Activated naive CD8-positive, alpha-beta T cell treated with anti-CD3 and anti-CD28 coated beads for 36 hours (primary cell): Measurements from ENCODE around the gene RABL6. TPM values are rescaled to one million over a fixed set of nuclear protein-coding genes. Genes with fewer than 3 reads are reported as not detected.
A peak's percentile ranks its signal among the peaks of the same experiment; 100 is the strongest.
"Not testable (repeated sequence)": the region's sequence is repeated elsewhere in the genome, so short reads cannot be mapped to it uniquely, and the experiment has no call there.

Experiments used
- DNase-seq: peaks from one replicate; pipeline ENCODE4 v3.0.0; 2021
- H3K27ac Mint-ChIP-seq: one replicate; pipeline ENCODE4 v1.8.0; 2022; ENCODE audit warnings: mild to moderate bottlenecking, moderate library complexity, mixed read lengths
- H3K27me3 Mint-ChIP-seq: one replicate; pipeline ENCODE4 v1.8.0; 2022; ENCODE audit warnings: mild to moderate bottlenecking, mixed read lengths
- H3K36me3 Mint-ChIP-seq: one replicate; pipeline ENCODE4 v1.8.0; 2021; ENCODE audit warnings: mild to moderate bottlenecking, mixed read lengths
- H3K4me1 Mint-ChIP-seq: one replicate; pipeline ENCODE4 v1.8.0; 2021; ENCODE audit warnings: mixed read lengths
- H3K4me3 Mint-ChIP-seq: one replicate; pipeline ENCODE4 v1.8.0; 2022; ENCODE audit warnings: mild to moderate bottlenecking, moderate library complexity, mixed read lengths
- H3K9me3 Mint-ChIP-seq: one replicate; pipeline ENCODE4 v1.8.0; 2022; ENCODE audit warnings: mixed read lengths
- total RNA-seq, 2 experiments: library from RNA; stranded (reverse); gene quantifications; one replicate each; pipeline ENCODE4 v1.2.3, GENCODE V29; 2021

RABL6 gene
- total RNA-seq, 2 experiments from 2014 or later = 87.0 to 88.3 TPM

DNA sequence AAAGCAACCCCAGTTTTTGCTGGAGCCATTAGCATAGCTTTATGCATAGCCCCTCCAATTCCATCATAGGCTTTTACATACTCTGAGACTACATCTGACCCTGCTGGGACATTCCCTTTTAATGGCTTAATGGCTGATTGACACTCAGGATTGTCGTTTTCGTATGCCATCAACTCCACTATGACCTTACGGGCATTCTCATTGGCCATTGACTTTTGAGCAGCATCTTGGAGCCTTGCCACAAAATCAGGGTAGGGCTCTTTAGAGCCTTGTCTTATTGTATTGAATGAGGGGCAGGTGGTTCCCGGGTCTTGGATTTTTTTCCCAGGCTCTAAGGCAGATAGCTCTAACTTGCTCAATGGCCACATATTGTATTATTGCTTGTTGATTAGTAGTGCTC, 20.8 kb upstream of the RABL6 start:
- H3K4me1 Mint-ChIP-seq = peaks cover 20% of the 10 kb centered on the region
- H3K4me3 Mint-ChIP-seq, DNase-seq, H3K27ac Mint-ChIP-seq, H3K36me3 Mint-ChIP-seq, H3K27me3 Mint-ChIP-seq, H3K9me3 Mint-ChIP-seq: not testable (repeated sequence)

DNA sequence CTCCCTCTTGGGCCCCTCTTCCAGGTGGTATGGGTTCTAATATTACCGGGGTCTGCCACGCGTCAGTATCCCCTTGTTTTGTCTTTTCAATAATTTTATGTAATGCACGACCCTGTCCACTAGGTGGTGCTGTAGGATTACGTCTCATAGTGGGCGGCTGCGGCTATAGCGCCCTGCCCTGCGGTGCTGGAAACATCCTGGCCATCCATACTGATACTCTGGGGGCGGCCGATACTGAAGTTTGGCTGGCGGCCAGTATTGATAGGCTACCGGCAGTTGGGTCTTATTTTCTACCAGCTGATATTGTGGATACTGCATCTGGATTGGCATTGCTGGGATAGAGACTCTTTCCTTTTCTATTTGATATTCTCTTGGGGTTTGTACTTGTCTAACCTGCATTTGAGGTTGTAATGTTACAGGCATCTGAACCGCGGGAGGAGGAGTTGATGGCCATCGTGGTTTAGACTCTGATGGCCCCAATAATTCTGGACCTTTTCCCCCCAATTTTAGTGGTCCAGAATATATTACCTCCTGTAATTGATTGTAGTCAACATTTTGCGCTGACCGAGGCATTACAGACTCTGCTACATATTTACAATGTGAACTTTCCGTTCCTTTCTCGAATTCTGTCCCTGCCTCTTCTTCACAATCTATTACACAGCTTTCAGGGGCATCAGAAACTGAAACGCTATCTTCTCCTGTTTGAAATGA, 19.9 kb upstream of the RABL6 start:
- Mint-ChIP-seq H3K27ac (no peak overlapping the region), H3K27me3 (peaks cover 6% of the 10 kb centered on the region), H3K9me3 (no peaks in the 10 kb centered on the region), H3K4me1 (peaks cover 24% of the 10 kb centered on the region), H3K36me3 (no peaks in the 10 kb centered on the region), H3K4me3 (no peak overlapping the region)
- peak; percentile 79 for DNase-seq

DNA sequence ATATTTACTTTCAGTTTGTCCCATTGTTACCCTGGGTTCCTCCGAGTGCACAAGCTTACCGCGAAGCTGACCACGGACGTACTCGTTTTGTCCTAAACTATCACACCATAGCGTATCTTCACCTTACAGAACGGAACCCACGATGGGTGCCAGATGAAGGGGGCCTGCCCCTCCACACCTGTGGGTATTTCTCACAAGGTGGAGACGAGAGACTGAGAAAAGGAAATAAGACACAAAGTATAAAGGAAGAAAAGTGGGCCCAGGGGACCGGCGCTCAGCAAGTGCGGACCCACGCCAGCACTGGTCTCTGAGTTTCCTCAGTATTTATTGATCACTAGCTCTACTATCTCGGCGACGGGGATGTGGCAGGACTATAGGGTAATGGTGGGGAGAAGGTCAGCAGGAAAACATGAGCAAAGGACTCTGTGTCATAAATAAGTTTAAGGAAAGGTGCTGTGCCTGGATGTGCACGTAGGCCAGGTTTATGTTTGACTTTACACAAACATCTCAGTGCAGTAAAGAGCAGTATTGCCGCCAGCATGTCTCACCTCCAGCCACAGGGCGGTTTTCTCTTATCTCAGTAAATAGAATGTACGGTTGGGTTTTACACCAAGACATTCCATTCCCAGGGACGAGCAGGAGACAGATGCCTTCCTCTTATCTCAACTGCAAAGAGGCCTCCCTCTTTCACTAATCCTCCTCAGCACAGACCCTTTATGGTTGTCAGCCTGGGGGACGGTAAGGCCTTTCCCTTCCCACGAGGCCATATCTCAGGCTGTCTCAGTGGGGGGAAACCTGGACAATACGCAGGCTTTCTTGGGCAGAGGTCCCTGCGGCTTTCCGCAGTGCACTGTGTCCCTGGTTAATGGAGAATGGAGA, 18.9 kb upstream of the RABL6 start:
- H3K4me1 Mint-ChIP-seq = peaks cover 26% of the 10 kb centered on the region
- not testable (repeated sequence) for H3K9me3 Mint-ChIP-seq, DNase-seq, H3K36me3 Mint-ChIP-seq, H3K27ac Mint-ChIP-seq, H3K27me3 Mint-ChIP-seq, H3K4me3 Mint-ChIP-seq

DNA sequence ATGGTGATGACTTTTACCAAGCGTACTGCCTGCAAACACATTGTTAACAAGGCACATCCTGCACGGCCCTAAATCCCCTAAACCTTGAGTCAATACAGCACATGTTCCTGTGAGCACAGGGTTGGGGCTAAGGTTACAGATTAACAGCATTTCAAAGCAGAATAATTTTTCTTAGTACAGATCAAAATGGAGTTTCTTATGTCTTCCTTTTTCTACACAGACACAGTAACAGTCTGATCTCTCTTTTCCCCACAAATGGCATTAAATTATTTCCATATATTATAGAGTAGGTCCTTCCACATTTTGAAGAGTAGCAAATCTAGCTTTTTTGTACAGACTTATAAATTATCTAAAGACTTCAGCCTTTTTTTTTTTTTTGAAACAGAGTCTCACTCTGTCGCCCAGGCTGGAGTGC, 18.2 kb upstream of the RABL6 start:
- peaks cover 6% of the 10 kb centered on the region for H3K27me3 Mint-ChIP-seq
- no peak overlapping the region for H3K4me3 Mint-ChIP-seq
- no peaks in the 10 kb centered on the region for H3K9me3 Mint-ChIP-seq
- H3K36me3 Mint-ChIP-seq = no peaks in the 10 kb centered on the region
- peaks cover 25% of the 10 kb centered on the region for H3K4me1 Mint-ChIP-seq
- DNase-seq = no peak
- H3K27ac Mint-ChIP-seq = no peak overlapping the region

DNA sequence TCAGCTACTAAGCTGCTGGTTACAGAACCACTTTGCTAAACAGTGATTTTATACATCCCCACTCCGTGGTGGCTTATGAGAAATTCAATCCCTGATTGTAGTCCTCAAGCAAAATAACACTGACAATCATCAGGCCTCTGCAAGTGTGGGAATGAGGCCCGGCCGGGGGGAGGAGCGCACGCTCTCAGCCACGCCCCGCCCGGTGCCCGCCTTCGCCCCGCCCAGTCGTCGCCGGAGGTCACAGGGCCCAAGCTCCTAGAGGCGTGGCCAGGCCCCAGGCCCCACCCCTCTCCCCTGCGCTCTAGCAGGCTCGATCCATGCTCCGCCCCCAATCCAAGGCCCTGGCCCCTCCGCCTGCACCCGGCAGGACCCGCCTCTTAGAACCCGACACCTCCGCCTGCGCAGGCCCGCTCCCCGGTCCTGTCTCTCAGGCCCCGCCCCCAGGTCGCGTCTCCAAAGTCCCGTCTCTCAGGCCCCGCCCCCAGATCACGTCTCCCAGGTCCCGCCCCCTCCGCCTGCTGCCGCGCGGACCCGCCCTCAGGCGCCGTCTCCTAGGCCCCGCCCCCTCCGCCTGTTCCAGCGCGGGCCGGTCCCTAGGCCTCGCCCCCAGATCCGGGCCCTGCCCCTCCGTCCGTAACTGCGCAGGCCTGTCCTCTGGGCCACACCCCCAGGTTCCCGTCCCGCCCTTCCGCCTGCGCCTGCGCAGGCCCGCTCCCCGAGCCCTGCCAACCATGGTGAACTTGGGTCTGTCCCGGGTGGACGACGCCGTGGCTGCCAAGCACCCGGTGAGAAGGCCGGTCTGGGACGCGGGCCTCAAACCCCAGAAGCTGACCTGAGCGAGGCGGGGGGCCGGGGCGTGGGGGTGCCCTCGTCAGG, 16.9 kb upstream of the RABL6 start, which contains the start of gene TMEM141:
TSS of gene TMEM141 (plus strand) at position 705 of the 876 bp plus-strand sequence. CDS start at position 732, 27 bp downstream.
- no peaks in the 10 kb centered on the region for H3K36me3 Mint-ChIP-seq
- no peaks in the 10 kb centered on the region for H3K27me3 Mint-ChIP-seq
- H3K27ac Mint-ChIP-seq = peak within 1 kb of the TSS; percentile 85
- peaks cover 27% of the 10 kb centered on the region for H3K4me1 Mint-ChIP-seq
- peak within 1 kb of the TSS; percentile 83 for H3K4me3 Mint-ChIP-seq
- DNase-seq = peak; percentile 100
- H3K9me3 Mint-ChIP-seq = no peaks in the 10 kb centered on the region

DNA sequence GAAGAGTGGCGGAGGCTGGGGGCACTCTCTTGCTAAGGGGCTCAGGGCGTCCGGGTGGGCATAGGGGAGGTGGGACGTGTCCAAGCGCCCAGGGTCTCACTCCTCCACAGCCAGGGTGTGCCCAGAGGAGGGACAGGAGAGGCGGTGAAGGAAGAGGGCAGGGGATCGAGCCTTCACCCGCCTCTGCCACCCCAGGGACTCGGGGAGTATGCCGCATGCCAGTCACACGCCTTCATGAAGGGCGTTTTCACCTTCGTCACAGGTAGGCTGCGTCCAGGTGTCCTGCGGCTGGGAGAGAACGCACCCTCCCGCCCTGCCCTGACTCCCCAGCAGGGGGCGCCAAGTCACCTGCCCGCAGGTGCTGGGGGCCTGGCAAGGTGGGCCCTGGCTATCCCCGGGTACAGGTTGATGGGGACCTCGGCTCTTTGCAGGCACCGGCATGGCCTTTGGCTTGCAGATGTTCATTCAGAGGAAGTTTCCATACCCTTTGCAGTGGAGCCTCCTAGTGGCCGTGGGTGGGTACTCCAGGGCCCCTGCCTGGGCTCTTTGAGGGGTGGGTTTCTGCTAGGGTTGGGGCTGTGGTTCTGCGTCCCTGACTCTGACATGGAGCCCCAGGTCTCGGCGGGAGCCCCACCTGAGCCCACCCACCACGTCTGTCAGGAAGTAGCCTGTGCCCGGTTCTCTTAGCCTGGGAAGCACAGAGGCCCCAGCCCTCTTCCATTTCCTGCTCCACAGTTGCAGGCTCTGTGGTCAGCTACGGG, 16.1 kb upstream of the RABL6 start:
- peak overlapping the region; percentile 83 for H3K4me3 Mint-ChIP-seq
- no peaks in the 10 kb centered on the region for H3K36me3 Mint-ChIP-seq
- H3K4me1 Mint-ChIP-seq = peaks cover 35% of the 10 kb centered on the region
- DNase-seq = peak; percentile 67
- H3K27ac Mint-ChIP-seq = peak overlapping the region; percentile 85
- H3K27me3 Mint-ChIP-seq = no peaks in the 10 kb centered on the region
- H3K9me3 Mint-ChIP-seq = no peaks in the 10 kb centered on the region

DNA sequence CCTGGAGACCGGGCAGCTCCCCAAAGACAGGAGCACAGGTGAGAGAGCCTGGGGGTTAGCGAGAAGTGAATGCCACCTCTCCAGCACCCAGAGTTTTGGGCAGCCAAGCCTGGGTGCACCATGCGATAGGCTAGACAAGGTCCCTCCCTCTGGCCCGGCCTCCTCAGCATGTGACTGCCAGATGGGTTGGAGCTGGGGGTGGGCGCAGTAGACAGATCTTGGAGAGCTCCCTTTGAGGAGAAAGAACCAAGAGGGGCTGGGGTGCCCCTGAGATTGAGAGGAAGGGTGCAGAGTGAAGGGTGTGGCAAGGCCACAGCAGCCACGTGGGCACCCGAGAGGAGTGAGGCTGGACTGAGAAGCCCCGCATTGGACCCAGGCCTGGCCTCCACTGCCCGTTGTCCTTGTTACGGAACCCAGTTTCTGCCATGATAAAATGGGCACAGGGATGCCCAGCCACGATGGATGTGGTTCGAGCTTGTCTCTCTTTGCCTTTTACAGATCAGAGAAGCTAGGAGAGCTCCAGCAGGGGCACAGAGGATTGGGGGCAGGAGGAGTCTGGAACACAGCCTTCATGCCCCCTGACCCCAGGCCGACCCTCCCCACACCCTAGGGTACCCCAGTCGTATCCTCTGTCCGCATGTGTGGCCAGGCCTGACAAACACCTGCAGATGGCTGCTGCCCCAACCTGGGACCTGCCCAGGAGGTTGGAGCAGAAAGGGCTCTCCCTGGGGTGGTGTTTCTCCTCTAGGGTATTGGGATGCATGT, 15.2 kb upstream of the RABL6 start:
- Mint-ChIP-seq H3K36me3 (no peaks in the 10 kb centered on the region), H3K4me3 (peak overlapping the region; percentile 83), H3K9me3 (no peaks in the 10 kb centered on the region), H3K4me1 (peaks cover 38% of the 10 kb centered on the region), H3K27me3 (no peaks in the 10 kb centered on the region), H3K27ac (peak overlapping the region; percentile 63)
- DNase-seq = no peak

DNA sequence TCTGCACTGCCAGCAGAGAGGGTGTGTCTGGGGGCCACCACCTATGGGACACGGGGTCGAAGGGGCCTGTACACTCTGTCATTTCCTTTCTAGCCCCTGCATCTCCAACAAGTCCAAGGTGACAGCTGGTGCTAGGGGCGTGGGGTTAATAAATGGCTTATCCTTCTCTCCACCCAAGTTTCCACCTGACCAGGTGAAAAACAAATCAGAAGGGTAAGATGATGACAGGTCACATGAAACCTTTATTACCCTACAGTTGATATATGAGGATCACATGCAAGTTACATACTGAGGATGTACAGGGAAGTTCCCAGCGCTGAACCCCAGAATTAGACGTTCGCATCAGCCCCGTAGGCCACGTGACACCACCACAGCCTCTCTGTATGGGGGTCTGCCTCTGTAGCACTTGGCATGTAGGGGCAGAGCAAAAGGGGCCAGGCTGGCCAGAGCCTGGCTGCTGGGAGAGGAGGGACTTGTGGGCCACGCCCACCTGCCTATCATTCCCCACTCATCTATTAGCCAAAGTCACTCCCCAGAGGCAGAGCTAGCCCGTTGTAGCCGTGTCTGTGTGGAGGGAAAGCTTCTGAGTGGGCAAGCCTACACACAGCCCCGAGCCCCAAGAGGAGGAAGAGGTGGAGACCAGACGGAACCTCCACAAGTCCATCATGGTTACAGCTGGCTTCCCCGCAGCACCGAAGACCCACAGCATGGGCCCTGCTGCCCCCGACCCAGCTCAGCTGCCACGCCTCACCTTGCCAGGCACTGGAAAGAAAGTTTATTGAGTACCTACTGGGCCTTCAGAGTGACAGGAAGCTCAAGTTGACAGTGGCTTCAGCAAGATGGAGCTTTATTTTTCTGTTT, 14.4 kb upstream of the RABL6 start:
- peaks cover 33% of the 10 kb centered on the region for H3K4me1 Mint-ChIP-seq

DNA sequence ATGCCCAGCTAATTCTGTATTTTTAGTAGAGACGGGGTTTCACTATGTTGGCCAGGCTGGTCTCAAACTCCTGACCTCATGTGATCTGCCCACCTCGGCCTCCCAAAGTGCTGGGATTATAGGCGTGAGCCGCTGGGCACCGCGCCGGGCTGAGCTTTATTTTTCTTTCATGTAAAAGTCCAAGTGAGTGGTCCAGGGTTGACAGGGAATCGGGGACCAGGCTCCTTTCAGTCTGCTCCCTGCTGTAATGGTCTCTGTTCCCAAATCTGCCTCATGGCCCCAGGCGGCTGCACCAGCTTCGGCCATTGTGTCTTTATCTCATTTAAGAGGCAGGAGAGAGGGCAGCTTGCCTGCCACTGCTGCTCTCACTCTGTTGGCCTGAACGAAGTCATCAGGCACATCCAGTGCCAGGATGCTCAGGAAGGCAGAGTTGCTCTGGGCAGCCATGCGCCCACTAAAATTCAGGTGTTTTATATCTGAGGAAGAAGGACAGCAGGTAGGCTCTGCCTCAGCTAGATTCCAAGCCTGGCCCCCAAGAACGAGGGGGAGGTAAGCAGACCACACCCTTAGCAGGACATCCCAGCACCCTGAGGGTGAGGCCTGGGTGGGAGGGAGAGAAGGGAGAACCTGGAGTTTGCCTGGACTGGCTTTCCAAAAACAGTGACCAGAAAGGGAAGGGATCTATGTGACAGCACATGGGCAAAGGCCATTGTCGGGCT, 13.3 kb upstream of the RABL6 start:
- Mint-ChIP-seq H3K4me3 (no peak overlapping the region), H3K27me3 (no peaks in the 10 kb centered on the region), H3K9me3 (no peaks in the 10 kb centered on the region), H3K36me3 (no peaks in the 10 kb centered on the region), H3K4me1 (peaks cover 29% of the 10 kb centered on the region), H3K27ac (no peak overlapping the region)
- DNase-seq = no peak

More for the DNA sequence above, 14.4 kb upstream of the RABL6 start:
- no peaks in the 10 kb centered on the region for H3K9me3 Mint-ChIP-seq
- no peaks in the 10 kb centered on the region for H3K27me3 Mint-ChIP-seq
- DNase-seq = no peak
- H3K27ac Mint-ChIP-seq = peak overlapping the region; percentile 16
- no peaks in the 10 kb centered on the region for H3K36me3 Mint-ChIP-seq
- no peak overlapping the region for H3K4me3 Mint-ChIP-seq

DNA sequence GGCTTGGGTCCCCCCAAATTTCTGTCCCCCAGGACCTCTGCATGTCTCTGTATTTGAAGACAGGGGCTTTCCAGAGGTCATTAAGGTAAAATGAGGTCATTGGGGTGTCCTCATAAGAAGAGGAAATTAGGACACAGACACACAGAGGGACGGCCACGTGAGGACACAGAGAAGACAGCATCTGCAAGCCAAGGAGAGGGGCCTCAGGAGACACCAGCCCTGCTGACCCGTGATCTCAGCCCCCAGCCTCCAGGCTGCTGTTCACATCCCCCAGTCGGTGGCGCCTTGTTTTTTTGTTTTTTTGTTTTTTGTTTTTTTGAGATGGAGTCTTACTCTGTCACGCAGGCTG, 12.8 kb upstream of the RABL6 start:
- H3K27ac Mint-ChIP-seq = no peak overlapping the region
- no peak overlapping the region for H3K4me3 Mint-ChIP-seq
- no peaks in the 10 kb centered on the region for H3K9me3 Mint-ChIP-seq
- no peaks in the 10 kb centered on the region for H3K27me3 Mint-ChIP-seq
- H3K36me3 Mint-ChIP-seq = no peaks in the 10 kb centered on the region
- no peak for DNase-seq
- H3K4me1 Mint-ChIP-seq = peaks cover 29% of the 10 kb centered on the region

DNA sequence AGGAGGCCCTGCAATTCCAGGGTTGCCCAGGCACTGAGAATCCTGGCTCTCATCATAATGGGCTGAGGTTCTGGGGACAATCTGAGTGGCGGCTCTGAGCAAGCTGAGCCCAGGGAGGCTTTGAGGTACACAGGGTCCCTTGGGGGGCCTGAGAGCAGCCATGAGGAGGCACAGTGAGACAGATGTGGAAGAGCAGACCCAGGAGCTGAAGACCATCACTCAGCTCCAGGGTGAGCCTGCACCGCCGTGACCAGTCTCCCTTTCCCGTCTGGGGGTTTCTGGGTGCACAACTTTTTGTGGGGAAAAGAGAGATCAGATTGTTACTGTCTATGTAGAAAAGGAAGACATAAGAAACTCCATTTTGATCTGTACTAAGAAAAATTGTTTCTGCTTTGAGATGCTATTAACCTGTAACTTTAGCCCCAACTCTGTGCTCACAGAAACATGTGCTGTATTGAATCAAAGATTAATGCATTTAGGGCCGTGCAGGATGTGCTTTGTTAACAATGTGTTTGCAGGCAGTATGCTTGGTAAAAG, 11.4 kb upstream of the RABL6 start, which contains the start of gene CCDC183:
TSS of gene CCDC183 (plus strand) at position 101 of the 537 bp plus-strand sequence. CDS start at position 161, 60 bp downstream.
- Mint-ChIP-seq H3K27ac (no peak within 1 kb of the TSS), H3K4me1 (peaks cover 36% of the 10 kb centered on the region), H3K27me3 (peaks cover 2% of the 10 kb centered on the region), H3K9me3 (no peaks in the 10 kb centered on the region), H3K36me3 (no peaks in the 10 kb centered on the region), H3K4me3 (no peak within 1 kb of the TSS)
- no peak for DNase-seq

DNA sequence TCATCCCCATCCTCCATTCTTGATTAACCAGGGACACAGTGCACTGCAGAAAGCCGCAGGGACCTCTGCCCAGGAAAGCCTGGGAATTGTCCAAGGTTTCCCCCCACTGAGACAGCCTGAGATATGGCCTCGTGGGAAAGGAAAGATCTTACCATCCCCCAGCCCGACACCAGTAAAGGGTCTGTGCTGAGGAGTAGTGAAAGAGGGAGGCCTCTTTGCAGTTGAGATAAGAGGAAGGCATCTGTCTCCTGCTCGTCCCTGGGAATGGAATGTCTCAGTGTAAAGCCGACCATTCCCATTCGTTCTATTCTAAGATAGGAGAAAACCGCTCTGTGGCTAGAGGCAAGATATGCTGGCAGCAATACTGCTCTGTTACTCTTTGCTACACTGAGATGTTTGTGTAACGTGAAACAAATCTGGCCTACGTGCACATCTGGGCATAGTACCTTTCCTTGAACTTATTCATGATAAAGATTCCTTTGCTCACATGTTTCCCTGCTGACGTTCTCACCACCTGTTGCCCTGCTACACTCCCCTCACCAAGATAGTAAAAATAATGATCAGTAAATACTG, 10.9 kb upstream of the RABL6 start:
- H3K36me3 Mint-ChIP-seq, H3K9me3 Mint-ChIP-seq, H3K4me3 Mint-ChIP-seq, DNase-seq, H3K27ac Mint-ChIP-seq, H3K27me3 Mint-ChIP-seq: not testable (repeated sequence)
- H3K4me1 Mint-ChIP-seq = peaks cover 37% of the 10 kb centered on the region
